Gastroesophageal sphincter (tissue), 4 donors: ENCODE measurements around the gene KCMF1. TPM values are rescaled to one million over a fixed set of nuclear protein-coding genes. Genes with fewer than 3 reads are reported as not detected.

Experiments
- ATAC-seq: fragments of 150-250 bp; one replicate; pipeline ENCODE4 v1.9.1; 2016; ENCODE audit warnings: mild to moderate bottlenecking, moderate library complexity
- H3K27ac ChIP-seq, 4 donors: fragments of 200-600 bp; sonication (generic) in 3 of 4; 1 replicate in 3 of 4; 2 replicates in 1 of 4; pipeline ENCODE4 v1.5.1; 2016 to 2019
- H3K27me3 ChIP-seq: fragments of 200-600 bp; sonication (generic); one replicate; pipeline ENCODE4 v1.5.1; 2019
- H3K36me3 ChIP-seq, 2 donors: fragments of 200-600 bp; sonication (generic); one replicate each; pipeline ENCODE4 v1.5.1; 2019; ENCODE audit warnings: control low read depth in 1 of 2
- H3K4me1 ChIP-seq, 3 donors: fragments of 200-600 bp; sonication (generic); 1 replicate in 2 of 3; 2 replicates in 1 of 3; pipeline ENCODE4 v1.5.1; 2016 to 2019; ENCODE audit warnings: control low read depth in 2 of 3
- H3K4me3 ChIP-seq, 2 donors: fragments of 200-600 bp; sonication (generic); one replicate each; pipeline ENCODE4 v1.5.1; 2019; ENCODE audit warnings: mild to moderate bottlenecking in 1 of 2, moderate library complexity in 1 of 2
- H3K9me3 ChIP-seq, 3 donors: fragments of 200-600 bp; sonication (generic); one replicate each; pipeline ENCODE4 v1.5.1; 2017 to 2019; ENCODE audit warnings: control low read depth in 2 of 3
- EP300 ChIP-seq: sonication (generic); formaldehyde crosslinking; IDR thresholded peaks from one replicate; pipeline ENCODE4 v1.6.1; 2017; ENCODE audit warnings: antibody characterized with exemption, mild to moderate bottlenecking
- POLR2A ChIP-seq, 2 donors: fragments of 450-650 bp; IDR thresholded peaks; one replicate each; pipeline ENCODE4 v1.6.1; 2017; ENCODE audit warnings: antibody characterized with exemption in 2 of 2, mild to moderate bottlenecking in 2 of 2, moderate library complexity in 1 of 2
- POLR2AphosphoS5 ChIP-seq: sonication (generic); formaldehyde crosslinking; IDR thresholded peaks from one replicate; pipeline ENCODE4 v1.6.1; 2017; ENCODE audit warnings: antibody characterized with exemption
- WGBS, 2 donors: methylation state at CpG; one replicate each; pipeline ENCODE4 v1.1.5; 2018; ENCODE audit warnings: low coverage in 1 of 2; 5-methylcytosine and 5-hydroxymethylcytosine counted together
- total RNA-seq, 4 donors: library from RNA; depleted of rRNA; stranded (reverse); fragments of >200 nt; gene quantifications; one replicate each; pipeline ENCODE4 v1.1.0, GENCODE V29; 2016
- TF ChIP-seq, protein P1 (sequence below), 4 experiments: fragments of 200-600 bp in 2 of 4; fragments of 450-650 bp in 2 of 4; sonication (generic) in 1 of 4; IDR thresholded peaks; one replicate each; pipeline ENCODE4 v1.5.1; 2017 to 2019; ENCODE audit warnings: antibody characterized with exemption in 4 of 4, mild to moderate bottlenecking in 2 of 4, moderate library complexity in 2 of 4

The KCMF1 gene
- total RNA-seq, 4 donors from 2014 or later, result 39.4 to 79.1 (median 68.1) TPM

DNA sequence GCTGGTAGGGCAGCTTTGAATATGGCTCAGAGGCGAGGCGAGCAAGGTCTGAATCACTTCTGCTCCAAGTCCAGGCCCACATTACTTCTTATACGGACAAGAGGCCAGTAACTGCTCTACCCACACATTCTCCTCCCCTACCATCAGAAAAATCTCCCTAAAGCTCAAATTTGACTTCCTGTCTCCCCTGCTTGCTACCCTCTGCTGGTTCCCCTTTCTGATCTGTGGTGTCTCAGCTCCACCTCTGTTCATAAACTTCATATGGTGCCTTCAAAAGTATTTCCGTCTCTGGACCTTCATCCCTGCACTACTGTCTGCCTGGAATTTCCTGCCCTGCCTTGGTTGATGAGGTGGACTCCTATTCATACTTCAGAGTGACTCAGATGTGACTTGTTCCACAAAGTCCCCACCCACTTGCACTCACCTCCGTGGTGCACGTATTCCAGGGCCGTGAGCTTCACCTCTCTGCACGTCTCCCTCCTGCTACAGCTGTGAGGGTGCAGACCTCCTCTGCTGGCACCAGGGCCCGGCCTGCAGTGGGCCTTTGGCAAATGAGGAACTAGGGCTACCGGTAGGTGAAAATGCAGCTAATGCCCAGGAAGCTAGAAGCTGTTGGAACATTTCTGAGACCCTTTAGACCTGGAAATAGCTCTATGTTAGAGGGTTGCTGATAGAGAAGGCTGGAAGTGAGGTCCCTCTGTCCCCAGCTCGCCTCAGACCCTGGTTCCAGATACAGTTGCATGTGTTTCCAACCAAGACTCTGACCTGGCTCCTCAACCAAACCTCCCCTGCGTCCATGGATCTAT lies 24.6 kb upstream of the KCMF1 start:
- TF ChIP-seq, protein P1, sequence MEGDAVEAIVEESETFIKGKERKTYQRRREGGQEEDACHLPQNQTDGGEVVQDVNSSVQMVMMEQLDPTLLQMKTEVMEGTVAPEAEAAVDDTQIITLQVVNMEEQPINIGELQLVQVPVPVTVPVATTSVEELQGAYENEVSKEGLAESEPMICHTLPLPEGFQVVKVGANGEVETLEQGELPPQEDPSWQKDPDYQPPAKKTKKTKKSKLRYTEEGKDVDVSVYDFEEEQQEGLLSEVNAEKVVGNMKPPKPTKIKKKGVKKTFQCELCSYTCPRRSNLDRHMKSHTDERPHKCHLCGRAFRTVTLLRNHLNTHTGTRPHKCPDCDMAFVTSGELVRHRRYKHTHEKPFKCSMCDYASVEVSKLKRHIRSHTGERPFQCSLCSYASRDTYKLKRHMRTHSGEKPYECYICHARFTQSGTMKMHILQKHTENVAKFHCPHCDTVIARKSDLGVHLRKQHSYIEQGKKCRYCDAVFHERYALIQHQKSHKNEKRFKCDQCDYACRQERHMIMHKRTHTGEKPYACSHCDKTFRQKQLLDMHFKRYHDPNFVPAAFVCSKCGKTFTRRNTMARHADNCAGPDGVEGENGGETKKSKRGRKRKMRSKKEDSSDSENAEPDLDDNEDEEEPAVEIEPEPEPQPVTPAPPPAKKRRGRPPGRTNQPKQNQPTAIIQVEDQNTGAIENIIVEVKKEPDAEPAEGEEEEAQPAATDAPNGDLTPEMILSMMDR (IDR thresholded peaks at IDR 0.05), result no peak
- Histone ChIP-seq H3K36me3 (no peaks in the 10 kb centered on the region), H3K27ac (no peak overlapping the region), H3K27me3 (no peaks in the 10 kb centered on the region), H3K9me3 (no peaks in the 10 kb centered on the region), H3K4me1 (no peaks in the 10 kb centered on the region), H3K4me3 (no peak overlapping the region)
- ATAC-seq, result no peak
- WGBS, 2 donors, result 69 to 83% methylated on average over 6 to 8 of the region's 12 CpGs

GRCh38 chr2:84947010-84947593 lies 23.9 kb upstream of the KCMF1 start:
- Histone ChIP-seq H3K4me1 (no peaks in the 10 kb centered on the region), H3K27me3 (no peaks in the 10 kb centered on the region), H3K27ac (no peak overlapping the region), H3K9me3 (no peaks in the 10 kb centered on the region), H3K4me3 (no peak overlapping the region), H3K36me3 (no peaks in the 10 kb centered on the region)
- TF ChIP-seq POLR2A (IDR thresholded peaks at IDR 0.05) (no peak), EP300 (no peak), POLR2AphosphoS5 (no peak)
- TF ChIP-seq, protein P1 (IDR thresholded peaks at IDR 0.05), result no peak
- ATAC-seq, result no peak
- WGBS, 2 donors, result 89 to 91% methylated on average over 10 of the region's 10 CpGs

DNA sequence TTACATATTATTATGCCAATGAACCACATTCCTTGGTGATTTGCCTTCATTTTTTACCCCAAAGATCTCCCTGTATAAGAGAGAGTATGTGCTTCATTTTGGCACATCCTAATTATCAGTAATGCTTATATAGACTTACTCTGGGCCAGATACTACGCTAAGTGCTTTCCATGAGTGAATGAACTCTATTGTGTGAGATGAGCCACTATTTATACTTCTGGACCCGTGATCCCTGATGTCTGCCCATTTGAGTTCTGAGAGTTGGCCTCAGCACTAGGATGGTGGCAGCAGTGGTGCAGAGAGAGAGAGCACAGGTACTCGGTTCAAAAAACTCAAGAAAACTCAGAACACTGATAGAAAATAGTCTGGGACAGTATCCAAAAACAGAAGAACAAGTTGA lies 17.4 kb upstream of the KCMF1 start:
- Histone ChIP-seq H3K27me3 (no peaks in the 10 kb centered on the region), H3K4me3 (no peak overlapping the region), H3K27ac (no peak overlapping the region), H3K36me3 (no peaks in the 10 kb centered on the region), H3K4me1 (peaks cover 0 to 9% (median 9%) of the 10 kb centered on the region in 3 donors), H3K9me3 (no peaks in the 10 kb centered on the region)
- no peak for ATAC-seq
- WGBS, 2 donors, result 62 to 76% methylated on average over 2 to 3 of the region's 3 CpGs
- TF ChIP-seq POLR2A (IDR thresholded peaks at IDR 0.05) (no peak), EP300 (no peak), POLR2AphosphoS5 (no peak)
- TF ChIP-seq, protein P1 (IDR thresholded peaks at IDR 0.05), result no peak

- Histone ChIP-seq H3K4me1 (peaks cover 0 to 17% (median 9%) of the 10 kb centered on the region in 3 donors), H3K36me3 (no peaks in the 10 kb centered on the region), H3K27ac (no peak overlapping the region), H3K27me3 (no peaks in the 10 kb centered on the region), H3K4me3 (no peak overlapping the region), H3K9me3 (no peaks in the 10 kb centered on the region)
- no peak for ATAC-seq
- TF ChIP-seq POLR2AphosphoS5 (no peak), POLR2A (IDR thresholded peaks at IDR 0.05) (no peak), EP300 (no peak)
- TF ChIP-seq, protein P1 (IDR thresholded peaks at IDR 0.05), result no peak
- WGBS, 2 donors, result 90% methylated on average over 2 to 6 of the region's 6 CpGs
Measured at GRCh38 chr2:84954329-84954728, 16.6 kb upstream of the KCMF1 start.
